OCI-LY3 (cell line): ENCODE results near the gene LMO7.

Experiments
- H2AFZ ChIP-seq: fragments of 200-600, 300-600 bp; shearing (Covaris generic); 2 replicates; pipeline ENCODE4 v1.6.0; 2014; ENCODE audit warnings: antibody characterized with exemption, low read depth, low read length
- H3K27ac ChIP-seq: fragments of 200-600, 300-600 bp; sonication (generic); 2 replicates; pipeline ENCODE4 v1.5.1; 2014; ENCODE audit warnings: mild to moderate bottlenecking, low read length, moderate library complexity, mixed read lengths
- H3K27me3 ChIP-seq: fragments of 200-600, 300-600 bp; sonication (generic); 2 replicates; pipeline ENCODE4 v1.6.1; 2014; ENCODE audit warnings: low read depth, low read length, mixed read lengths
- H3K36me3 ChIP-seq: fragments of 200-600, 300-600 bp; sonication (generic); replicated peaks from 2 replicates; pipeline ENCODE3; 2014; ENCODE audit warnings: low read depth, low read length, mixed read lengths
- H3K4me1 ChIP-seq: fragments of 300-600, 200-600 bp; sonication (generic); 2 replicates; pipeline ENCODE4 v1.6.1; 2014; ENCODE audit warnings: low read length, mixed read lengths
- H3K4me2 ChIP-seq: fragments of 200-600, 300-600 bp; sonication (generic); 2 replicates; pipeline ENCODE4 v1.6.1; 2014; ENCODE audit warnings: low read length, mixed read lengths
- H3K4me3 ChIP-seq: fragments of 300-600, 200-600 bp; sonication (generic); 2 replicates; pipeline ENCODE4 v1.5.1; 2014; ENCODE audit warnings: antibody characterized with exemption, mild to moderate bottlenecking, low read length, moderate library complexity
- H3K79me2 ChIP-seq: fragments of 300-600, 200-600 bp; shearing (Covaris generic); 2 replicates; pipeline ENCODE4 v1.6.1; 2014; ENCODE audit warnings: mild to moderate bottlenecking, low read length, mixed read lengths
- H3K9ac ChIP-seq: fragments of 300-600, 200-600 bp; shearing (Covaris generic); 2 replicates; pipeline ENCODE4 v1.6.0; 2014; ENCODE audit warnings: mild to moderate bottlenecking, low read length, moderate library complexity
- H3K9me3 ChIP-seq: fragments of 200-600, 300-600 bp; shearing (Covaris generic); 2 replicates; pipeline ENCODE4 v1.6.1; 2014; ENCODE audit warnings: low read length, mixed read lengths; ENCODE audit not compliant: insufficient read depth
- H4K20me1 ChIP-seq: fragments of 200-600, 300-600 bp; sonication (generic); 2 replicates; pipeline ENCODE4 v1.6.1; 2016; ENCODE audit warnings: low read length, mixed read lengths; ENCODE audit not compliant: insufficient read depth
- EZH2phosphoT487 ChIP-seq: fragments of 200-600 bp; shearing (Covaris generic); IDR thresholded peaks from 2 replicates; pipeline ENCODE4 v1.6.1; 2018; ENCODE audit warnings: antibody characterized with exemption, mixed run types, low read depth
- TF ChIP-seq, protein P1 (sequence below): fragments of 200-600, 300-600 bp; sonication (generic); IDR thresholded peaks from 2 replicates; pipeline ENCODE4 v1.5.1; 2014; ENCODE audit warnings: antibody characterized with exemption, low read length, low read depth

The LMO7 gene

DNA sequence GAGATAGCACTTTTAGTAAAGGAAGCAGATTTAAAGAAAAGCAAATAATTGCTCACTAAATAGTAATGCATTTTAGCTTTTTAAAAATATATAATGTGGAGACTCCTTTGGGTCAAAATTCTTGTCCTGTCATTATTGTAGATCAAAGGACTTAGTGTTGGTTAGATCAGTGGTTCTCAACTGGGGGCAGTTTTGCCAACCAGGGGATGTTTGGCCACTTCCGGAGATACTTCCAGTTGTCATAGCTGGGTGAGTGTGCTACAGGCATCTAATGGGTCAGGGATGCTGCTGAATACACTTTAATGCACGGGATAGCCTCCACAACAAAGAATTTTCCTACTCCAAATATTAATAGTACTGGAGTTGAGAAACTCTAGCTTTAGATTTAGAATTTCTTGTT lies 126.8 kb downstream of the LMO7 start:
- H3K36me3 ChIP-seq: no peaks in the 10 kb centered on the region

DNA sequence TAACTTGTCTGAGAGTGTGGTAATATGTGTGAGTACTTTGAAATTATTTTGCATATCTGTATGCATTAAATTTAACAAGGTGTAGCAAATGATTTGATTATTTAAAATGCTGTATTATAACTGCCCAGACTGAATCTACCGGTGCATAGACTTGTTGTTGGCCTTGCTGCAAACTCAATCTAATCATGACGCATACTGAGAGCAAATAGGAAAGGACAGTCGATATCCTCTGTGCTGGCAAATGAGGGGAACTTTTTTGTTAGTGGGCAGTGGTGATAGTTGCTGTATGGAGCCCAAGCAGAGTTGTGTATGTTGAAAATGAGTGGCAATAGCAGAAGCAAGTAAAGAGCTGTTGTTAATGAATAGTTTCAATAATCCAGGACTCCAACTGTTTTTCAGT lies 127.4 kb downstream of the LMO7 start:
- Histone ChIP-seq H3K27me3 (no peaks in the 10 kb centered on the region), H2AFZ (no peak overlapping the region), H3K79me2 (no peaks in the 10 kb centered on the region), H3K36me3 (no peaks in the 10 kb centered on the region), H3K4me3 (no peak overlapping the region), H3K9me3 (no peaks in the 10 kb centered on the region), H4K20me1 (no peaks in the 10 kb centered on the region), H3K9ac (no peak overlapping the region), H3K4me2 (no peak overlapping the region), H3K4me1 (peaks cover 50% of the 10 kb centered on the region), H3K27ac (no peak overlapping the region)
- TF ChIP-seq, protein P1, sequence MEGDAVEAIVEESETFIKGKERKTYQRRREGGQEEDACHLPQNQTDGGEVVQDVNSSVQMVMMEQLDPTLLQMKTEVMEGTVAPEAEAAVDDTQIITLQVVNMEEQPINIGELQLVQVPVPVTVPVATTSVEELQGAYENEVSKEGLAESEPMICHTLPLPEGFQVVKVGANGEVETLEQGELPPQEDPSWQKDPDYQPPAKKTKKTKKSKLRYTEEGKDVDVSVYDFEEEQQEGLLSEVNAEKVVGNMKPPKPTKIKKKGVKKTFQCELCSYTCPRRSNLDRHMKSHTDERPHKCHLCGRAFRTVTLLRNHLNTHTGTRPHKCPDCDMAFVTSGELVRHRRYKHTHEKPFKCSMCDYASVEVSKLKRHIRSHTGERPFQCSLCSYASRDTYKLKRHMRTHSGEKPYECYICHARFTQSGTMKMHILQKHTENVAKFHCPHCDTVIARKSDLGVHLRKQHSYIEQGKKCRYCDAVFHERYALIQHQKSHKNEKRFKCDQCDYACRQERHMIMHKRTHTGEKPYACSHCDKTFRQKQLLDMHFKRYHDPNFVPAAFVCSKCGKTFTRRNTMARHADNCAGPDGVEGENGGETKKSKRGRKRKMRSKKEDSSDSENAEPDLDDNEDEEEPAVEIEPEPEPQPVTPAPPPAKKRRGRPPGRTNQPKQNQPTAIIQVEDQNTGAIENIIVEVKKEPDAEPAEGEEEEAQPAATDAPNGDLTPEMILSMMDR: no peak

More for the DNA sequence above, 126.8 kb downstream of the LMO7 start:
- TF ChIP-seq EZH2phosphoT487: no peak
- TF ChIP-seq, protein P1: no peak
- Histone ChIP-seq H3K9ac (no peak overlapping the region), H3K27ac (peak overlapping the region; percentile 79), H3K79me2 (no peaks in the 10 kb centered on the region), H2AFZ (no peak overlapping the region), H3K9me3 (no peaks in the 10 kb centered on the region), H3K4me2 (peak overlapping the region; percentile 82), H3K4me1 (peaks cover 50% of the 10 kb centered on the region), H3K4me3 (peak overlapping the region; percentile 55), H3K27me3 (no peaks in the 10 kb centered on the region), H4K20me1 (no peaks in the 10 kb centered on the region)

DNA sequence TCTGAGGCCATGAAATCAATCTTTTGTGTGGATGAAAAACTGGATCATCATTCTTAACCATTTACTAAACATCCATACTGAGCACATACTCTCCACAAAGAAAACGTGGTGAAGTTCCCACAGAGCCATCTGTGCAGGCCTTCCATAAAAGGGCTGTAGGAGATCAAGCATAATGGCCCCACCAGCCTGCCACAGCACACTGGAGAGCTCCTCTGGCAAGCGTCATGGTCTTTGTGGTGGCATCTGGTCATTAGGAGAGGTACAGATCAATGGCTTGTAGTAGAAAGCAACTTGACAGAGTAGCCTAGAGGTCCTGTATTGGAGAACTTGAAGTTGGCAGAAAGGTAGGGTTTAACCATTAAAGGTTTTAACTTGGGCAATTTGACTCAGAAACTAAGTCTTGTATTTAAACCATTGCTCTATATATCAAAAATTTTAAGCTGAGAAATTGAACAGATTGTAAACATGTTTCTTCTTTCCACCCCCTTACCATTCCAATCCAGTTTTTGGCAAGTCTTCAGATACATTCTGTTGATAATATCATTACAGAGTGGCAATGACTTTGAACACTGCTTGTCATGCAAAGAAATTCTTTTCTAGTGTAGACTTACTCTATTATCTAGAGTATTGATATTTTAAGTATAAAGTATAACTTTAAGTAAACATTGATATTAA lies 128.3 kb downstream of the LMO7 start:
- H2AFZ ChIP-seq: no peak overlapping the region
- H3K4me3 ChIP-seq: no peak overlapping the region
- H3K4me1 ChIP-seq: peaks cover 50% of the 10 kb centered on the region
- H3K9ac ChIP-seq: no peak overlapping the region
- TF ChIP-seq, protein P1: no peak
- TF ChIP-seq EZH2phosphoT487: no peak
- H3K27ac ChIP-seq: no peak overlapping the region
- H3K9me3 ChIP-seq: no peaks in the 10 kb centered on the region
- no peaks in the 10 kb centered on the region for H4K20me1 ChIP-seq
- no peaks in the 10 kb centered on the region for H3K27me3 ChIP-seq
- no peaks in the 10 kb centered on the region for H3K36me3 ChIP-seq
- H3K4me2 ChIP-seq: no peak overlapping the region
- no peaks in the 10 kb centered on the region for H3K79me2 ChIP-seq

DNA sequence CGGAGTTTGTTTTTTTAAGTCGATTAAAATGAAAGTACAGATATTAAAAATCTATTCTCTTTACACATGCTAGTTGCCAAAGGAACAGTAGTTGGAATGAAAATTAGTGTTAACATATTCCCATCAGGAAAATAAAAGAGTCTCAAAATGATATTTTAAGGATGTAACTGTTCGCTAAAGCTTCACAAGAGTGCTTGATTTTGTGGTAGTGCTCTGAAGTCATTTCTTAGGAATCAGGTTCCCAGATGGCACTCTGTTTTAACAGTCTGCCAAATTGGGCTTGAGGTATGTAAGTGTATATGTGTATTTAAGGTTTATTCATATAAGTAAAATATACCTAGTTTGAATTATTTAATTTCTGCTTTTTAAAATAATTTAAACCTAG lies 128.8 kb downstream of the LMO7 start:
- Histone ChIP-seq H3K4me1 (peaks cover 49% of the 10 kb centered on the region), H3K4me3 (no peak overlapping the region), H3K9me3 (no peaks in the 10 kb centered on the region), H3K9ac (no peak overlapping the region), H3K27ac (no peak overlapping the region), H3K36me3 (no peaks in the 10 kb centered on the region), H3K4me2 (no peak overlapping the region), H3K27me3 (no peaks in the 10 kb centered on the region), H3K79me2 (no peaks in the 10 kb centered on the region), H2AFZ (no peak overlapping the region), H4K20me1 (no peaks in the 10 kb centered on the region)
- TF ChIP-seq EZH2phosphoT487: no peak
- TF ChIP-seq, protein P1: no peak
